Thyroid gland (tissue), 4 donors: Measurements from ENCODE around the gene SPCS2.

ENCODE experiments used
- POLR2A ChIP-seq, 2 donors: fragments of 450-650 bp; IDR thresholded peaks; one replicate each; pipeline ENCODE4 v1.6.1; 2017; ENCODE audit warnings: antibody characterized with exemption in 2 of 2, mild to moderate bottlenecking in 2 of 2, moderate library complexity in 1 of 2
- TF ChIP-seq, protein P1 (sequence below), 6 experiments: fragments of 200-600 bp in 3 of 6; fragments of 450-650 bp in 3 of 6; sonication (generic) in 3 of 6; IDR thresholded peaks; one replicate each; pipeline ENCODE4 v1.5.1; 2016 to 2019; ENCODE audit warnings: antibody characterized with exemption in 6 of 6, mild to moderate bottlenecking in 2 of 6, inconsistent platforms in 1 of 6, moderate library complexity in 1 of 6

DNA sequence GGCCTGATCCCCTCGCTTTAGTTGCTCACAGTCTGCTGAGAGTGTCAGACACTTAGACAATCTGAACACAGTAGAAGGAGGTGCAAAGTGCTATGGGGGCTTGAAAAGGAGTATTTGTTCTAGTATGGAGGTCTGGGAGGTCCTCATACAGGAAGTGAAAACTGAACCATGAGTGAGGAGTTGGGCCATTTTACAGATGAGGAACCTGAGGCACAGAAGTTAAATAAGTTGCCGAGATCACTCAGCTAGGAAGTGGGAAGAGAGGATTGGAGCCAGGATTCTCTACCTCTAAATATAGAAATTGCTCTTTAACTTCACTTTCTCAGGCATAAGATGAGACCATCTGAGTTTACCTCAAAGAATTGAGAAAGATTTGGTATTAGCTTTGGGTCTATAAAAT is 35.7 kb downstream of the SPCS2 start:
- TF ChIP-seq POLR2A (IDR thresholded peaks at IDR 0.05) = no peak
- TF ChIP-seq, protein P1, sequence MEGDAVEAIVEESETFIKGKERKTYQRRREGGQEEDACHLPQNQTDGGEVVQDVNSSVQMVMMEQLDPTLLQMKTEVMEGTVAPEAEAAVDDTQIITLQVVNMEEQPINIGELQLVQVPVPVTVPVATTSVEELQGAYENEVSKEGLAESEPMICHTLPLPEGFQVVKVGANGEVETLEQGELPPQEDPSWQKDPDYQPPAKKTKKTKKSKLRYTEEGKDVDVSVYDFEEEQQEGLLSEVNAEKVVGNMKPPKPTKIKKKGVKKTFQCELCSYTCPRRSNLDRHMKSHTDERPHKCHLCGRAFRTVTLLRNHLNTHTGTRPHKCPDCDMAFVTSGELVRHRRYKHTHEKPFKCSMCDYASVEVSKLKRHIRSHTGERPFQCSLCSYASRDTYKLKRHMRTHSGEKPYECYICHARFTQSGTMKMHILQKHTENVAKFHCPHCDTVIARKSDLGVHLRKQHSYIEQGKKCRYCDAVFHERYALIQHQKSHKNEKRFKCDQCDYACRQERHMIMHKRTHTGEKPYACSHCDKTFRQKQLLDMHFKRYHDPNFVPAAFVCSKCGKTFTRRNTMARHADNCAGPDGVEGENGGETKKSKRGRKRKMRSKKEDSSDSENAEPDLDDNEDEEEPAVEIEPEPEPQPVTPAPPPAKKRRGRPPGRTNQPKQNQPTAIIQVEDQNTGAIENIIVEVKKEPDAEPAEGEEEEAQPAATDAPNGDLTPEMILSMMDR (IDR thresholded peaks at IDR 0.05) = no peak
